K562 (cell line): ENCODE data around the gene TIMM17B. TPM values are rescaled to one million over a fixed set of nuclear protein-coding genes. Genes with fewer than 3 reads are reported as not detected.
"Not testable (repeated sequence)": the region's sequence is repeated elsewhere in the genome, so short reads cannot be mapped to it uniquely, and the experiment has no call there.

ENCODE experiments used
- ATAC-seq: fragments of 200-7000 bp; cut with Tn5 transposase; 3 replicates; pipeline ENCODE4 v1.9.1; 2020; ENCODE audit warnings: moderate library complexity
- BruUV-seq: library from RNA; stranded (reverse); fragments of 400-500 nt; replicated peaks from 2 replicates; lab custom pipeline; 2021; lab: Mats Ljungman, UMichigan
- CTCF ChIA-PET: fragments of 300-600 bp; formaldehyde crosslinking; extraction: SDS; loops from one replicate; lab custom pipeline; 2021; ENCODE audit warnings: low intra/inter-chr PET ratio; lab: Yijun Ruan, JAX
- POLR2A ChIA-PET: fragments of 300-600, 350-650 bp; sonication (Branson Sonifier 250); formaldehyde crosslinking; extraction: SDS; loops from one replicate; lab custom pipeline; 2021; ENCODE audit warnings: antibody characterized with exemption, inconsistent platforms; lab: Yijun Ruan, JAX
- DNase-seq, 4 experiments: peaks; one replicate each; pipeline versions ENCODE4 v3.0.0 to v3.0.0-alpha.2; 2011 to 2018; ENCODE audit warnings: low spot score in 3 of 4, mixed read lengths in 3 of 4; ENCODE audit errors: extremely low read depth in 1 of 4
- FAIRE-seq: peaks from 2 replicates; lab custom pipeline; 2011; peaks lifted over from hg19 to GRCh38; lab: Jason Lieb, UNC
- H2AFZ ChIP-seq: 2 replicates; pipeline ENCODE4 v1.6.0; 2011; ENCODE audit warnings: low read depth, low read length, control low read depth, inconsistent platforms
- H3K27ac ChIP-seq: fragments of 200-600 bp; 3 replicates; pipeline ENCODE4 v1.8.0; 2011; ENCODE audit warnings: low read depth, mild to moderate bottlenecking, control low read depth, inconsistent platforms, low read length, moderate library complexity, mixed read lengths; ENCODE audit errors: extremely low read depth
- H3K27me3 ChIP-seq, 2 experiments: fragments of 300-600 bp in 1 of 2; 2 replicates in 1 of 2; 3 replicates in 1 of 2; pipeline versions ENCODE4 v1.6.0 to v1.8.0; 2011; ENCODE audit warnings: inconsistent platforms in 2 of 2, low read length in 2 of 2, mild to moderate bottlenecking in 1 of 2, mixed read lengths in 1 of 2, moderate library complexity in 1 of 2; ENCODE audit not compliant: control insufficient read depth in 2 of 2, insufficient read depth in 2 of 2
- H3K36me3 ChIP-seq: fragments of 300-600 bp; 3 replicates; pipeline ENCODE4 v1.8.0; 2011; ENCODE audit warnings: mild to moderate bottlenecking, low read length, inconsistent platforms; ENCODE audit not compliant: control insufficient read depth, insufficient read depth
- H3K4me1 ChIP-seq, 2 experiments: fragments of 200-600 bp in 1 of 2; replicated peaks in 1 of 2; 2 replicates in 1 of 2; 3 replicates in 1 of 2; pipeline versions ENCODE4 v1.5.1 to v1.8.0; 2011; ENCODE audit warnings: inconsistent platforms in 2 of 2, low read length in 2 of 2, mild to moderate bottlenecking in 1 of 2, mixed read lengths in 1 of 2, moderate library complexity in 1 of 2; ENCODE audit not compliant: control insufficient read depth in 2 of 2, insufficient read depth in 2 of 2
- H3K4me2 ChIP-seq: 2 replicates; pipeline ENCODE4 v1.6.1; 2011; ENCODE audit warnings: low read length, control low read depth, inconsistent platforms, mixed read lengths; ENCODE audit not compliant: insufficient read depth
- H3K4me3 ChIP-seq: fragments of 200-600 bp; sonication (generic), shearing (Covaris generic); 2 replicates; pipeline ENCODE4 v1.5.1; 2016; ENCODE audit warnings: control low read depth, inconsistent platforms
- H3K79me2 ChIP-seq: fragments of 200-600 bp; 3 replicates; pipeline ENCODE4 v1.8.0; 2011; ENCODE audit warnings: low read length, inconsistent platforms; ENCODE audit not compliant: control insufficient read depth, insufficient read depth
- H3K9ac ChIP-seq, 2 experiments: 2 replicates each; pipeline versions ENCODE4 v1.6.0 to v1.6.1; 2011; ENCODE audit warnings: low read depth in 2 of 2, low read length in 2 of 2, control low read depth in 1 of 2, inconsistent platforms in 1 of 2, mild to moderate bottlenecking in 1 of 2, mixed read lengths in 1 of 2; ENCODE audit not compliant: insufficient read depth in 1 of 2
- H3K9me1 ChIP-seq: one replicate; pipeline ENCODE4 v1.6.0; 2011; ENCODE audit warnings: inconsistent platforms, mild to moderate bottlenecking, low read length, moderate library complexity; ENCODE audit not compliant: control insufficient read depth, insufficient read depth
- H3K9me3 ChIP-seq: replicated peaks from 2 replicates; pipeline ENCODE4 v1.5.1; 2011; ENCODE audit warnings: low read depth, low read length, inconsistent platforms; ENCODE audit not compliant: control insufficient read depth, insufficient read depth
- H4K20me1 ChIP-seq: replicated peaks from 2 replicates; pipeline ENCODE4 v1.6.1; 2011; ENCODE audit warnings: low read length, inconsistent platforms, mixed read lengths; ENCODE audit not compliant: control insufficient read depth, insufficient read depth
- KDM1A ChIP-seq, 2 experiments: fragments of 450-650 bp; IDR thresholded peaks; 2 replicates each; pipeline ENCODE4 v1.6.1; 2016; ENCODE audit warnings: mild to moderate bottlenecking in 2 of 2
- NR2C1 ChIP-seq, 2 experiments: fragments of 450-650 bp; IDR thresholded peaks; 2 replicates each; pipeline ENCODE4 v1.6.1; 2017; ENCODE audit warnings: mild to moderate bottlenecking in 2 of 2, antibody characterized with exemption in 1 of 2, inconsistent platforms in 1 of 2, missing compliant biosample characterization in 1 of 2, missing genetic modification characterization in 1 of 2
- ZNF707 ChIP-seq: fragments of 250-450 bp; sonication (Bioruptor Pico); conservative IDR thresholded peaks from 2 replicates; pipeline ENCODE4 v1.8.0; 2022; ENCODE audit warnings: inconsistent platforms, mild to moderate bottlenecking, moderate library complexity
- whole genome bisulfite sequencing: fragments of 100-300 bp; shearing (Covaris generic); methylation state at CpG from one replicate; pipeline ENCODE4 v1.1.6; 2016; ENCODE audit warnings: low coverage, mixed read lengths; ENCODE audit not compliant: insufficient coverage; ENCODE audit errors: missing lambda C conversion rate; 5-methylcytosine and 5-hydroxymethylcytosine counted together
- in situ Hi-C: fragments of 300-500 bp; cut with MboI; formaldehyde crosslinking; loops from 4 replicates; pipeline ENCODE4 v1.15.0; 2018; ENCODE audit warnings: inconsistent platforms, mixed read lengths
- intact Hi-C: fragments of 100-400 bp; cut with micrococcal nuclease; formaldehyde crosslinking; loops from 2 replicates; pipeline ENCODE4 v1.14.2; 2022
- polyA plus RNA-seq, 8 experiments: library from polyadenylated mRNA; depleted of rRNA in 4 of 8; stranded (reverse) in 5 of 8; unstranded in 3 of 8; fragments of >200 nt; fragmentation: Nextera tagmentation in 2 of 8; fragmentation: Illumina TruSeq in 1 of 8; extraction: Ambion mirVana in 2 of 8; extraction: Trizol in 1 of 8; gene quantifications; 2 replicates each; pipeline versions ENCODE4 v1.2.1 to v1.2.3, GENCODE V29; 2011 to 2014; ENCODE audit warnings: inconsistent platforms in 1 of 8, missing spikeins in 1 of 8
- total RNA-seq, 7 experiments: library from RNA; depleted of rRNA in 6 of 7; stranded (reverse); fragments of >200 nt in 6 of 7; fragmentation: Illumina TruSeq in 2 of 7; extraction: Trizol in 2 of 7; gene quantifications; 2 replicates each; pipeline versions ENCODE4 v1.2.1 to v1.2.3, GENCODE V29; 2011 to 2021; ENCODE audit warnings: low replicate concordance in 1 of 7

The TIMM17B gene
- total and polyA plus RNA-seq, 9 of the 15 experiments (the other 6 are each of a cell fraction or from before 2014, with no cell fraction given), result 9.9 to 184 (median 115) TPM

DNA sequence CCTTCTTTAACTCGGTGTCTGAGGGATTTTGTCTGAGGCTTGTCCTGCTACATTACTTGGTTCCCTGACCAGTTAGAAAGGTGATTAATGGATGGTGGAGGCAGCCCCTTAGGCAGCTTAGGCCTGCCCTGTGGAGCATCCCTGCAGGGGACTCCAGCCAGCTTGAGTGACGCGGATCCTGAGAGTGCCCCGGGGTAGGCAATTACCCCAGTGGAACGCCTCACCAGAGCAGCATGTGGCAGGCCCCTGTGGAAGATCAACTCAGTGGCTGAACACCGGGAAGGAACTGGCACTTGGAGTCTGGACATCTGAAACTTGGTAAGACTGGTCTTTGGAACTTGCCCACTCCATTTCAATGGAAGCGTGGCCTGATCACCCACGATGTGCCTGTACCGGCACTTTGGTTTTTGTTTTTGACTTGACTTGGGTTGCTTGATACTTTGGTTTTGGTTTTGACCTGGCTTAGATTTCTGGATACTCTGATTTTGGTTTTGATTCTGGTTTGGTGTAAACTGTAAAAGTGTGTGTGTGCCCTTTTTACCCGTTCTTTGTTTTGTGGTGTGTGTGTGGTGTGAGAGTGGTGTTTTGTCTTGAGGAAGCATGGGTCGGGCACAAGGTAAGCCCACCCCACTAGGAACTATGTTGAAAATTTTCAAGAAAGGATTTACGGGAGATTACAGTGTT is 43.3 kb downstream of the TIMM17B start:
- intact Hi-C loops, FAIRE-seq, H3K9me1 ChIP-seq, H3K9ac ChIP-seq, H3K27ac ChIP-seq, H3K27me3 ChIP-seq, H2AFZ ChIP-seq, H3K79me2 ChIP-seq, BruUV-seq, H3K36me3 ChIP-seq, H3K4me3 ChIP-seq, CTCF ChIA-PET, in situ Hi-C loops, H4K20me1 ChIP-seq, H3K4me1 ChIP-seq, DNase-seq, H3K9me3 ChIP-seq, ATAC-seq, H3K4me2 ChIP-seq: not testable (repeated sequence)
- POLR2A ChIA-PET, result interaction anchor here (0.6 kb wide), 1 partner anchor 44 kb away, joined by 4 read pairs; the partner anchor contains the start of genes PQBP1 and TIMM17B
- WGBS, result 73% methylated on average over 12 of the region's 12 CpGs
- peak; percentile 59 to 75 for TF ChIP-seq KDM1A (IDR thresholded peaks at IDR 0.05)

DNA sequence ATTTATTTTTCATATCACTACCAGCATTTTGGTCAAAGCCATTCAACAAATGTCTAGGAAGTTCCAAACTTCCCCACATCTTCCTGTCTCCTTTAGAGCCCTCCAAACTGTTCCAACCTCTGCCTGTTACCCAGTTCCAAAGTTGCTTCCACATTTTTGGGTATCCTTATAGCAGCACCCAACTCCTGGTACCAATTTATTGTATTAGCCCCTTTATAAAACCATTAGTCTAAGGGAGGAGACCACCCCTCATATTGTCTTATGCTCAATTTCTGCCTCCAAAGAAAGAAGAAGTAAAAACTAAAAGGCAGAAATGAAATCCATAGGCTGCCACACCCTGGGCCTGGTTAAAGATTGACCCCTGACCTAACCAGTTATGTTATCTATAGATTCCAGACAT is 44.1 kb downstream of the TIMM17B start:
- not testable (repeated sequence) for ATAC-seq; DNase-seq; H3K4me1 ChIP-seq; H3K79me2 ChIP-seq; H3K27ac ChIP-seq; TF ChIP-seq NR2C1 (tag; IDR thresholded peaks at IDR 0.05)
- peak; percentile 92 for TF ChIP-seq ZNF707
- TF ChIP-seq NR2C1 (IDR thresholded peaks at IDR 0.05), result 0 out of 2 replicates have a peak, but pooled peaks have one; percentile 29
- TF ChIP-seq, all 486 proteins: peak for 2; not testable (repeated sequence) for 484
- in situ Hi-C loops, H4K20me1 ChIP-seq, H3K27me3 ChIP-seq, intact Hi-C loops, H3K9ac ChIP-seq, H3K36me3 ChIP-seq, BruUV-seq, FAIRE-seq, H3K9me3 ChIP-seq, H3K9me1 ChIP-seq, H3K4me2 ChIP-seq, CTCF ChIA-PET, H2AFZ ChIP-seq, H3K4me3 ChIP-seq: not testable (repeated sequence)
- POLR2A ChIA-PET, result interaction anchor here (0.6 kb wide), 1 partner anchor 44 kb away, joined by 4 read pairs; the partner anchor contains the start of genes PQBP1 and TIMM17B
